ENCODE results near the gene RAPGEF4. TPM values are rescaled to one million over a fixed set of nuclear protein-coding genes. Genes with fewer than 3 reads are reported as not detected.

The RAPGEF4 gene
- total RNA-seq, 1 experiment from 2014 or later, result 0.59 TPM

DNA sequence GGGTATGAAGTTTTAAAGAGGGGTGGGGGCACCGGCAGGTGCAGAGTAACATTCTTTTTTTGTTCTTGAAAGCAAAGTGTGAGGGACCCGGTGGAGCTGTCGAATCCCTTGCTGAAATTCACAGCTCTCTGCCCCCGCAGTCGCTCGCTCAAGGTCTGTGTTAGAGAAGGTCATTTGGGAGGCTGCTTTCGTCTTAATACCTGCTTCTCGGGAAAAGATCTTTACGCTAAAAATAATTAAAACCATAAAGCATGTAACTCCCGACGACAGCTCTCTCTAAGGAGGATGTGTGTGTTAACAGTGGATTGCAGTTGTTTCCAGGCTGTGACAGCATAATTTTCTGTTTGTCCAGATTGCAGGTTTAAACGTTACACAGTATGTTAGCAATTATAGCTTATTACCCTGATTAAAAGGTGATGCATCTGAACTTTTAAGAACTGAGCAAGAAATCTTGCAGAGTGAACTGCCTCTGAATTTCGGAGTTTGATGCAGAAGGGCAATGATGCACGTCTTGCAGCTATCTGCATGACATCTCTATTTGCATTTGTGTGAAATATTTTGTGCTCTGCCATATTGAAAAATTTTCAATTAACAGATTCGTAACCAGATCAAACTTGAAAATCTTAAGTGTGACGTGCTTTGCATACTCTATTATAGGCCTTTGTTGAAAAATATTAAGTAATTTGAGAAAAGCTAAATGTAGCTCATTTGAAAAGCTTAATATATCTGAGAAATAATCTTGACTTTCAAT is 954 bp downstream of the RAPGEF4 start:
- ATAC-seq, result no peak
- Histone ChIP-seq H2AFZ (ENCODE audit: low read depth, low read length, poor library complexity, severe bottlenecking) (no peak overlapping the region), H3K9me2 (ENCODE audit: insufficient read depth) (no peaks in the 10 kb centered on the region), H3K36me3 (ENCODE audit: control insufficient read depth in 1 of 2, insufficient read depth in 2 of 2, low read length in 2 of 2) (no peaks in the 10 kb centered on the region), H4K20me1 (ENCODE audit: insufficient read depth) (no peaks in the 10 kb centered on the region), H3K27me3 (ENCODE audit: insufficient read depth, low read length) (no peaks in the 10 kb centered on the region), H3K27ac (ENCODE audit: low read depth, low read length) (no peak overlapping the region), H3K4me2 (ENCODE audit: low read length) (no peak overlapping the region), H3K4me1 (ENCODE audit: control insufficient read depth in 1 of 2, insufficient read depth in 2 of 2, low read length in 2 of 2) (no peaks in the 10 kb centered on the region), H3K9ac (ENCODE audit: low read length) (no peak overlapping the region), H3K4me3 (replicated peaks in 1 of 2; ENCODE audit: low read depth in 1 of 2, low read length in 2 of 2) (no peak overlapping the region), H3K9me3 (ENCODE audit: control insufficient read depth in 1 of 2, insufficient read depth in 1 of 2, low read depth in 1 of 2, low read length in 2 of 2) (no peaks in the 10 kb centered on the region), H3K79me2 (ENCODE audit: insufficient read depth, low read length) (no peaks in the 10 kb centered on the region)
- ChIA-PET CTCF (no interaction called here), POLR2A (no interaction called here), RAD21 (ENCODE audit: low non-redundant PET in 1 of 2, low total read pairs in 2 of 2, uncharacterized antibody in 2 of 2, unreplicated experiment in 2 of 2) (no interaction called here)
- no TSS peak for BruUV-seq (replicated peaks)
- intact Hi-C loops (cut with micrococcal nuclease), result no loop called here
- no peak for DNase-seq (ENCODE audit: low read depth, low spot score)
- no peak for TF ChIP-seq EZH2 (IDR thresholded peaks at IDR 0.05)
- TF ChIP-seq EZH2phosphoT487 (IDR thresholded peaks at IDR 0.05; ENCODE audit: borderline replicate concordance), result no peak
- no peak for TF ChIP-seq POLR2A (IDR thresholded peaks at IDR 0.05; ENCODE audit: borderline replicate concordance, extremely low read depth, insufficient read depth, insufficient read length)
- TF ChIP-seq CBX3 (IDR thresholded peaks at IDR 0.05; ENCODE audit: low read depth), result no peak

DNA sequence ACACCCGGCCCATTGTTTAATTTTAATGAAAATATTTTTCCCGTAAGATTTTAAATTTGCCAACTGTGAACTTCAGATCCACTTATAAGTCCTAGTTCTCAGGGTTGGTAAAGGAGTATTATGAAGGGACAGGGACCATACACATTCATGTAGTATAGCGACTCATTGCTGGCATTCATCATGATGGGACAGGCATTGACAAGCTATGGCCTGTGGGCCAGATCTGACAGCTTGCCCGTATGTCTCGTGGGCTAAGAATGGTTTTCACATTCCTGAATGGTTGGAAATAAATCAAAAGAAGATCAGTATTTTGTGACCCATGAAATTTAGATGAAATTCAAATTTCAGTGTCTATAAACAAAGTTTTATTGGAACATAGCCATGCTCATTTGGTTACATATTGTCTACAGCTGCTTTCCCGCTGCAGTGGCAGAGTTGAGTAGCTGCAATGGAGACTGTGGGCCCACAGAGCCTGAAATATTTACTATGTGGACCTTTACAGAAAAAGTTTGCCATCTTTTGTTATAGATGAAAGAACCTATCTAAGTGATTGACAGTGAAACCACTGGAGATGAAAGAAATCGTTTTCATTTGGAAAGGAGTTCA is 4.1 kb downstream of the RAPGEF4 start:
- Histone ChIP-seq H3K9me3 (ENCODE audit: control insufficient read depth in 1 of 2, insufficient read depth in 1 of 2, low read depth in 1 of 2, low read length in 2 of 2) (no peaks in the 10 kb centered on the region), H3K9ac (ENCODE audit: low read length) (no peak overlapping the region), H3K4me1 (ENCODE audit: control insufficient read depth in 1 of 2, insufficient read depth in 2 of 2, low read length in 2 of 2) (no peaks in the 10 kb centered on the region), H3K4me2 (ENCODE audit: low read length) (no peak overlapping the region), H3K27ac (ENCODE audit: low read depth, low read length) (no peak overlapping the region), H3K79me2 (ENCODE audit: insufficient read depth, low read length) (no peaks in the 10 kb centered on the region), H4K20me1 (ENCODE audit: insufficient read depth) (no peaks in the 10 kb centered on the region), H2AFZ (ENCODE audit: low read depth, low read length, poor library complexity, severe bottlenecking) (no peak overlapping the region), H3K9me2 (ENCODE audit: insufficient read depth) (no peaks in the 10 kb centered on the region), H3K4me3 (replicated peaks in 1 of 2; ENCODE audit: low read depth in 1 of 2, low read length in 2 of 2) (no peak overlapping the region), H3K27me3 (ENCODE audit: insufficient read depth, low read length) (no peaks in the 10 kb centered on the region), H3K36me3 (ENCODE audit: control insufficient read depth in 1 of 2, insufficient read depth in 2 of 2, low read length in 2 of 2) (no peaks in the 10 kb centered on the region)
- ATAC-seq (no peak), DNase-seq (ENCODE audit: low read depth, low spot score) (no peak)
- ChIA-PET POLR2A (no interaction called here), RAD21 (ENCODE audit: low non-redundant PET in 1 of 2, low total read pairs in 2 of 2, uncharacterized antibody in 2 of 2, unreplicated experiment in 2 of 2) (no interaction called here), CTCF (no interaction called here)
- intact Hi-C loops (cut with micrococcal nuclease), result no loop called here
- no peak for TF ChIP-seq CEBPB (IDR thresholded peaks at IDR 0.05; ENCODE audit: low read depth)
- no peak for TF ChIP-seq ELF1 (IDR thresholded peaks at IDR 0.05; ENCODE audit: borderline replicate concordance, low read depth)
- TF ChIP-seq ZFX (IDR thresholded peaks at IDR 0.05), result no peak
- no peak for TF ChIP-seq EZH2phosphoT487 (IDR thresholded peaks at IDR 0.05; ENCODE audit: borderline replicate concordance)
- no peak for TF ChIP-seq ZNF274 (IDR thresholded peaks at IDR 0.05; ENCODE audit: low read depth, low read length)
- no peak for TF ChIP-seq EZH2 (IDR thresholded peaks at IDR 0.05)
- TF ChIP-seq SIN3A (IDR thresholded peaks at IDR 0.05; ENCODE audit: low read depth), result no peak
- no peak for TF ChIP-seq POLR2A (IDR thresholded peaks at IDR 0.05; ENCODE audit: borderline replicate concordance, extremely low read depth, insufficient read depth, insufficient read length)
- no TSS peak for BruUV-seq (replicated peaks)
